H9 (cell line): ENCODE data around the gene LRRC14B. TPM values are rescaled to one million over a fixed set of nuclear protein-coding genes. Genes with fewer than 3 reads are reported as not detected.
A peak's percentile ranks its signal among the peaks of the same experiment; 100 is the strongest.

Experiments
- DNase-seq: peaks from one replicate; pipeline ENCODE4 v3.0.0-alpha.2; 2017
- H2AFZ ChIP-seq: one replicate; pipeline ENCODE4 v1.6.1; 2013; ENCODE audit warnings: mild to moderate bottlenecking, low read length, control low read depth, moderate library complexity
- H2AK5ac ChIP-seq: 2 replicates; pipeline ENCODE4 v1.6.1; 2013; ENCODE audit warnings: low read length, control low read depth, mixed read lengths; ENCODE audit not compliant: insufficient read length
- H2BK120ac ChIP-seq: one replicate; pipeline ENCODE4 v1.6.1; 2013; ENCODE audit warnings: low read depth, mild to moderate bottlenecking, low read length, control low read depth, inconsistent platforms; ENCODE audit not compliant: poor library complexity, severe bottlenecking
- H2BK12ac ChIP-seq: 2 replicates; pipeline ENCODE4 v1.6.1; 2013; ENCODE audit warnings: low read length, control low read depth, mixed read lengths, low read depth; ENCODE audit not compliant: insufficient read length
- H2BK15ac ChIP-seq: 2 replicates; pipeline ENCODE4 v1.6.1; 2013; ENCODE audit warnings: low read depth, low read length, control low read depth
- H2BK20ac ChIP-seq: one replicate; pipeline ENCODE4 v1.6.1; 2013; ENCODE audit warnings: low read depth, mild to moderate bottlenecking, low read length, control low read depth, inconsistent platforms; ENCODE audit not compliant: poor library complexity, severe bottlenecking
- H2BK5ac ChIP-seq: 2 replicates; pipeline ENCODE4 v1.6.1; 2013; ENCODE audit warnings: low read length, control low read depth, mixed read lengths; ENCODE audit not compliant: insufficient read length
- H3K14ac ChIP-seq: 2 replicates; pipeline ENCODE4 v1.6.1; 2013; ENCODE audit warnings: low read length, control low read depth; ENCODE audit not compliant: insufficient read depth
- H3K18ac ChIP-seq: 2 replicates; pipeline ENCODE4 v1.6.1; 2013; ENCODE audit warnings: low read depth, mild to moderate bottlenecking, mixed read lengths, low read length, control low read depth; ENCODE audit not compliant: insufficient read length
- H3K23ac ChIP-seq: 2 replicates; pipeline ENCODE4 v1.6.1; 2013; ENCODE audit warnings: low read length, control low read depth, mixed read lengths, low read depth; ENCODE audit not compliant: insufficient read length
- H3K23me2 ChIP-seq: 2 replicates; pipeline ENCODE4 v1.6.1; 2013; ENCODE audit warnings: low read depth, mild to moderate bottlenecking, mixed read lengths, low read length, control low read depth; ENCODE audit not compliant: insufficient read length, poor library complexity, severe bottlenecking
- H3K27ac ChIP-seq: 2 replicates; pipeline ENCODE4 v1.5.1; 2013; ENCODE audit warnings: low read length, control low read depth, mixed read lengths, low read depth; ENCODE audit not compliant: insufficient read length
- H3K27me3 ChIP-seq: 2 replicates; pipeline ENCODE4 v1.6.1; 2013; ENCODE audit warnings: low read length, control low read depth, inconsistent platforms; ENCODE audit not compliant: insufficient read depth
- H3K4ac ChIP-seq: 2 replicates; pipeline ENCODE4 v1.6.1; 2013; ENCODE audit warnings: low read depth, mild to moderate bottlenecking, control low read depth, inconsistent platforms, low read length, moderate library complexity
- H3K4me1 ChIP-seq: 2 replicates; pipeline ENCODE4 v1.6.1; 2013; ENCODE audit warnings: low read length, control low read depth, inconsistent platforms; ENCODE audit not compliant: insufficient read depth
- H3K4me2 ChIP-seq: 2 replicates; pipeline ENCODE4 v1.6.1; 2013; ENCODE audit warnings: low read length, control low read depth, mixed read lengths; ENCODE audit not compliant: insufficient read length, insufficient read depth
- H3K56ac ChIP-seq: 2 replicates; pipeline ENCODE4 v1.6.1; 2013; ENCODE audit warnings: low read depth, mild to moderate bottlenecking, mixed read lengths, low read length, control low read depth; ENCODE audit not compliant: insufficient read length
- H3K79me1 ChIP-seq: 2 replicates; pipeline ENCODE4 v1.6.1; 2013; ENCODE audit warnings: low read depth, mild to moderate bottlenecking, moderate library complexity, low read length, control low read depth, inconsistent platforms; ENCODE audit not compliant: insufficient read depth, poor library complexity, severe bottlenecking
- H3K79me2 ChIP-seq: 2 replicates; pipeline ENCODE4 v1.6.1; 2013; ENCODE audit warnings: low read length, control low read depth, inconsistent platforms; ENCODE audit not compliant: insufficient read depth
- H3K9ac ChIP-seq: 2 replicates; pipeline ENCODE4 v1.6.1; 2013; ENCODE audit warnings: low read length, control low read depth, mixed read lengths; ENCODE audit not compliant: insufficient read length; ENCODE audit errors: extremely low read depth
- H3K9me3 ChIP-seq: one replicate; pipeline ENCODE4 v1.6.1; 2013; ENCODE audit warnings: low read depth, low read length, inconsistent platforms; ENCODE audit not compliant: control insufficient read depth
- H3T11ph ChIP-seq: one replicate; pipeline ENCODE4 v1.6.1; 2013; ENCODE audit warnings: mild to moderate bottlenecking, low read length, control low read depth, inconsistent platforms
- H4K20me1 ChIP-seq: one replicate; pipeline ENCODE4 v1.6.1; 2013; ENCODE audit not compliant: control insufficient read depth, insufficient read length, insufficient read depth
- H4K5ac ChIP-seq: 2 replicates; pipeline ENCODE4 v1.6.1; 2013; ENCODE audit warnings: low read depth, mild to moderate bottlenecking, mixed read lengths, low read length, control low read depth; ENCODE audit not compliant: insufficient read length
- H4K8ac ChIP-seq: replicated peaks from 2 replicates; pipeline ENCODE4 v1.6.1; 2013; ENCODE audit warnings: low read length, control low read depth, mixed read lengths, low read depth; ENCODE audit not compliant: insufficient read length
- H4K91ac ChIP-seq: 2 replicates; pipeline ENCODE4 v1.6.1; 2013; ENCODE audit warnings: low read depth, mild to moderate bottlenecking, moderate library complexity, mixed read lengths, low read length, control low read depth; ENCODE audit not compliant: insufficient read length
- H3K27ac Mint-ChIP-seq, 3 experiments: 2 replicates in 2 of 3; 3 replicates in 1 of 3; pipeline ENCODE4 v1.8.0; 2020 to 2021; ENCODE audit warnings: mixed read lengths in 3 of 3, mild to moderate bottlenecking in 1 of 3, moderate library complexity in 1 of 3
- H3K27me3 Mint-ChIP-seq: 2 replicates; pipeline ENCODE4 v1.8.0; 2021; ENCODE audit warnings: low read depth, mild to moderate bottlenecking, moderate library complexity, mixed read lengths
- H3K36me3 Mint-ChIP-seq, 3 experiments: 2 replicates in 2 of 3; 3 replicates in 1 of 3; pipeline ENCODE4 v1.8.0; 2020 to 2021; ENCODE audit warnings: low read depth in 3 of 3, mixed read lengths in 3 of 3; ENCODE audit not compliant: insufficient read depth in 1 of 3
- H3K4me1 Mint-ChIP-seq, 2 experiments: 2 replicates each; pipeline ENCODE4 v1.8.0; 2020; ENCODE audit warnings: mixed read lengths in 2 of 2
- H3K4me3 Mint-ChIP-seq, 2 experiments: 2 replicates in 1 of 2; 3 replicates in 1 of 2; pipeline ENCODE4 v1.8.0; 2020 to 2021; ENCODE audit warnings: mild to moderate bottlenecking in 2 of 2, mixed read lengths in 2 of 2, moderate library complexity in 1 of 2
- H3K9me3 Mint-ChIP-seq, 2 experiments: 2 replicates in 1 of 2; 3 replicates in 1 of 2; pipeline ENCODE4 v1.8.0; 2020; ENCODE audit warnings: mild to moderate bottlenecking in 2 of 2, mixed read lengths in 2 of 2, moderate library complexity in 1 of 2
- CTCF ChIP-seq: fragments of 200-600 bp; sonication (generic); conservative IDR thresholded peaks from 3 replicates; pipeline ENCODE4 v1.8.0; 2021; ENCODE audit warnings: antibody characterized with exemption, mild to moderate bottlenecking
- WGBS: extraction: QIAGEN DNeasy Blood & Tissue Kit; methylation state at CpG from one replicate; pipeline ENCODE4 v1.1.7; 2013; ENCODE audit warnings: missing lambda C conversion rate, low lambda C conversion rate, mixed read lengths; ENCODE audit not compliant: insufficient read length; ENCODE audit errors: extremely low coverage; 5-methylcytosine and 5-hydroxymethylcytosine counted together
- total RNA-seq: library from RNA; stranded (reverse); gene quantifications from 2 replicates; pipeline ENCODE4 v1.2.1, GENCODE V29; 2021

LRRC14B gene
- total RNA-seq, 1 experiment from 2014 or later = not detected

DNA sequence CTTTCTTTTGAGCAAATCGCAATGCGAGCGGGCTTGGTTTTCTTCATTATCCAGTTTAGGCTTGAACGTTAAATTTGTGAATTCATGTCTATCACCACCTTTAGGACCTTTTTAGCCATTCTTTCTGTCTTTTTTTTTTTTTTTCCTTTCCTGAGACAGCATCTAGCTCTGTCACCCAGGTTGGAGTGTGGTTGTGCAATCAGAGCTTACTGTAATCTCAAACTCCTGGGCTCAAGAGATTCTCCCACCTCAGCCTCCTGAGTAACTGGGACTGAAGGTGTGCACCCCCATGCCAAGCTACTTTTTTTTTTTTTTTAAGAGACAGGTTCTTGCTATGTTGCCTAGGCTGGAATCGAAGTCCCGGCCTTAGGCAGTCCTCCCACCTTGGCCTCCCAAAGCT lies 39.2 kb upstream of the LRRC14B start:
- Histone ChIP-seq H3T11ph (no peak overlapping the region), H2AFZ (no peak overlapping the region), H4K8ac (no peak overlapping the region), H3K9me3 (peaks cover 5% of the 10 kb centered on the region), H4K20me1 (no peaks in the 10 kb centered on the region), H3K4ac (no peak overlapping the region), H2BK20ac (no peak overlapping the region), H3K18ac (no peak overlapping the region), H3K14ac (no peak overlapping the region), H3K56ac (no peak overlapping the region), H3K23ac (no peak overlapping the region), H3K4me2 (no peak overlapping the region), H3K27ac (no peak overlapping the region), H3K79me2 (no peaks in the 10 kb centered on the region), H3K9ac (no peak overlapping the region), H2AK5ac (no peak overlapping the region), H3K79me1 (no peaks in the 10 kb centered on the region), H2BK15ac (no peak overlapping the region), H2BK12ac (no peak overlapping the region), H2BK120ac (no peak overlapping the region), H4K91ac (no peak overlapping the region), H2BK5ac (no peak overlapping the region), H3K27me3 (no peaks in the 10 kb centered on the region), H3K4me1 (no peaks in the 10 kb centered on the region), H4K5ac (no peak overlapping the region), H3K23me2 (no peaks in the 10 kb centered on the region)
- no peaks in the 10 kb centered on the region; the same call in 1 of the 2 replicates for H3K27me3 Mint-ChIP-seq
- peaks cover 39 to 93% (median 93%) of the 10 kb centered on the region in 3 experiments for H3K36me3 Mint-ChIP-seq
- no peak overlapping the region for H3K4me3 Mint-ChIP-seq
- peak overlapping the region in 2 of 3 experiments; percentile 15 to 32; a peak in 1 of 7 replicates for H3K27ac Mint-ChIP-seq
- no peak for TF ChIP-seq CTCF
- peaks cover 9 to 11% of the 10 kb centered on the region in 2 experiments for H3K9me3 Mint-ChIP-seq
- no CpG with 5 or more reads among the region's 6 CpGs for WGBS
- no peak for DNase-seq
- peaks cover 4 to 6% of the 10 kb centered on the region in 2 experiments for H3K4me1 Mint-ChIP-seq
